GM23248 (cell line): ENCODE data around the gene TMPRSS15. TPM values are rescaled to one million over a fixed set of nuclear protein-coding genes. Genes with fewer than 3 reads are reported as not detected.

Experiments used
- DNase-seq: peaks from one replicate; pipeline ENCODE4 v3.0.0-alpha.2; 2015
- H2AFZ ChIP-seq: fragments of 200-600 bp; sonication (generic); 2 replicates; pipeline ENCODE4 v1.6.1; 2016; ENCODE audit warnings: antibody characterized with exemption
- H3F3A ChIP-seq: fragments of 200-600 bp; sonication (generic); 2 replicates; pipeline ENCODE4 v1.6.1; 2016; ENCODE audit warnings: mild to moderate bottlenecking, antibody characterized with exemption, mixed run types; ENCODE audit not compliant: insufficient read depth
- H3K27ac ChIP-seq: fragments of 200-600 bp; sonication (generic); 2 replicates; pipeline ENCODE4 v1.5.1; 2016; ENCODE audit warnings: mild to moderate bottlenecking
- H3K27me3 ChIP-seq: fragments of 200-600 bp; sonication (generic); replicated peaks from 2 replicates; pipeline ENCODE4 v1.6.1; 2016; ENCODE audit warnings: mild to moderate bottlenecking; ENCODE audit not compliant: insufficient read depth
- H3K36me3 ChIP-seq: fragments of 200-600 bp; sonication (generic); 2 replicates; pipeline ENCODE4 v1.6.1; 2016; ENCODE audit warnings: low read depth, mild to moderate bottlenecking
- H3K4me1 ChIP-seq: fragments of 200-600 bp; sonication (generic); 2 replicates; pipeline ENCODE4 v1.6.1; 2016; ENCODE audit warnings: mild to moderate bottlenecking; ENCODE audit not compliant: insufficient read depth
- H3K4me2 ChIP-seq: fragments of 200-600 bp; sonication (generic); one replicate; pipeline ENCODE4 v1.6.1; 2016; ENCODE audit warnings: mild to moderate bottlenecking; ENCODE audit not compliant: unreplicated experiment
- H3K4me3 ChIP-seq: fragments of 200-600 bp; sonication (generic); 2 replicates; pipeline ENCODE4 v1.5.1; 2016; ENCODE audit warnings: mild to moderate bottlenecking
- H3K79me2 ChIP-seq: fragments of 200-600 bp; sonication (generic); 2 replicates; pipeline ENCODE4 v1.6.1; 2016; ENCODE audit warnings: mild to moderate bottlenecking; ENCODE audit not compliant: insufficient read depth
- H3K9ac ChIP-seq: fragments of 200-600 bp; sonication (generic); 2 replicates; pipeline ENCODE4 v1.6.1; 2016; ENCODE audit warnings: mild to moderate bottlenecking
- H3K9me2 ChIP-seq: fragments of 200-600 bp; sonication (generic); 2 replicates; pipeline ENCODE4 v1.6.1; 2016; ENCODE audit warnings: mixed run types, mild to moderate bottlenecking, moderate library complexity; ENCODE audit not compliant: insufficient read depth
- H3K9me3 ChIP-seq: fragments of 200-600 bp; sonication (generic); one replicate; pipeline ENCODE4 v1.6.1; 2017; ENCODE audit warnings: low read depth
- H4K20me1 ChIP-seq: fragments of 200-600 bp; sonication (generic); 2 replicates; pipeline ENCODE4 v1.6.0; 2016; ENCODE audit not compliant: insufficient read depth
- EZH2 ChIP-seq: fragments of 200-600 bp; sonication (generic); IDR thresholded peaks from 2 replicates; pipeline ENCODE4 v1.6.1; 2018; ENCODE audit warnings: antibody characterized with exemption, mild to moderate bottlenecking; ENCODE audit not compliant: insufficient read depth, poor library complexity, severe bottlenecking
- EZH2phosphoT487 ChIP-seq: fragments of 200-600 bp; sonication (generic); IDR thresholded peaks from 2 replicates; pipeline ENCODE4 v1.6.1; 2018; ENCODE audit warnings: antibody characterized with exemption, moderate library complexity, mild to moderate bottlenecking, low read depth; ENCODE audit not compliant: insufficient read depth
- WGBS, 2 experiments: methylation state at CpG; one replicate each; pipeline ENCODE4 v1.1.6; 2015 to 2017; ENCODE audit warnings: low lambda C conversion rate in 2 of 2, low coverage in 1 of 2; ENCODE audit errors: missing lambda C conversion rate in 2 of 2; 5-methylcytosine and 5-hydroxymethylcytosine counted together
- in situ Hi-C: fragments of 300-500 bp; cut with MboI; formaldehyde crosslinking; loops from 2 replicates; pipeline ENCODE4 v1.15.0; 2020
- polyA plus RNA-seq: library from polyadenylated mRNA; unstranded; fragments of >200 nt; fragmentation: Nextera tagmentation; extraction: Ambion mirVana; gene quantifications from 2 replicates; pipeline ENCODE4 v1.2.1, GENCODE V29; 2016
- total RNA-seq: library from RNA; depleted of rRNA; stranded (reverse); fragments of >200 nt; shearing (Covaris generic); gene quantifications from 2 replicates; pipeline ENCODE4 v1.2.3, GENCODE V29; 2014

Gene TMPRSS15
- total and polyA plus RNA-seq, 2 experiments from 2014 or later = not detected

DNA sequence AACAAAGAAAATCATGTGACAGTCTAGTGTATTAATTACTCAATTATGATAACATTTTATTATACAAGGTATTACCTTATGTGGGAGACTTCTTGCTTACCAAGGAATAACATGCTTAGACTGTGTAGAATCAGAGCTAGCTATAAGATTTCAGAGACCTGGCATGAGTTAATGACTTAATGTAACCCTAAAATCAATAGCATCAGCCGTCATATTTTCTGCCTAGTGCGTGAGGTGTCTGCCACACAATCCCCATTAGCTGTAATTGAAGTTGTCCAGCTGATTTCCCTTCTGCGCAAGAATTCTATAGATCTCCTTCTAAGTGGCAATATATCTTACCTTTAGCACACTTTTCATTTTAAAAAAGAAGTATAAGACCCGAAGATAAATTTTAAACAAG is 130.2 kb downstream of the TMPRSS15 start:
- Histone ChIP-seq H3K9me2 (no peaks in the 10 kb centered on the region), H4K20me1 (no peaks in the 10 kb centered on the region), H2AFZ (no peak overlapping the region), H3K36me3 (no peaks in the 10 kb centered on the region), H3K9ac (no peak overlapping the region), H3F3A (no peaks in the 10 kb centered on the region), H3K4me3 (no peak overlapping the region), H3K27me3 (no peaks in the 10 kb centered on the region), H3K4me1 (no peaks in the 10 kb centered on the region), H3K79me2 (no peaks in the 10 kb centered on the region), H3K27ac (no peak overlapping the region), H3K4me2 (no peak overlapping the region), H3K9me3 (no peaks in the 10 kb centered on the region)
- TF ChIP-seq EZH2 (no peak), EZH2phosphoT487 (no peak)
- 41 to 49% methylated on average over 4 of the region's 4 CpGs for WGBS, 2 experiments
- in situ Hi-C loops = no loop called here
- no peak for DNase-seq

- H3K4me1 ChIP-seq = no peaks in the 10 kb centered on the region
- in situ Hi-C loops = no loop called here
- no peak overlapping the region for H3K4me2 ChIP-seq
- DNase-seq = no peak
- no peak overlapping the region for H3K27ac ChIP-seq
- TF ChIP-seq EZH2phosphoT487 = no peak
- no peaks in the 10 kb centered on the region for H3F3A ChIP-seq
- no peaks in the 10 kb centered on the region for H3K36me3 ChIP-seq
- H3K9ac ChIP-seq = no peak overlapping the region
- no peaks in the 10 kb centered on the region for H3K9me3 ChIP-seq
- no peaks in the 10 kb centered on the region for H4K20me1 ChIP-seq
- H3K27me3 ChIP-seq = no peaks in the 10 kb centered on the region
- H3K79me2 ChIP-seq = no peaks in the 10 kb centered on the region
- WGBS, 2 experiments = 62 to 64% methylated on average over 7 of the region's 7 CpGs
- no peaks in the 10 kb centered on the region for H3K9me2 ChIP-seq
- no peak overlapping the region for H2AFZ ChIP-seq
- H3K4me3 ChIP-seq = no peak overlapping the region
Observed at GRCh38 chr21:18269856-18270255, 133.7 kb downstream of the TMPRSS15 start.

GRCh38 chr21:18268906-18269305 is 134.7 kb downstream of the TMPRSS15 start:
- Histone ChIP-seq H3K4me3 (no peak overlapping the region), H3K9me3 (no peaks in the 10 kb centered on the region), H4K20me1 (no peaks in the 10 kb centered on the region), H3K4me2 (no peak overlapping the region), H3K9ac (no peak overlapping the region), H2AFZ (no peak overlapping the region), H3K27ac (no peak overlapping the region), H3K36me3 (no peaks in the 10 kb centered on the region), H3K4me1 (no peaks in the 10 kb centered on the region), H3K27me3 (no peaks in the 10 kb centered on the region), H3F3A (no peaks in the 10 kb centered on the region), H3K79me2 (no peaks in the 10 kb centered on the region), H3K9me2 (no peaks in the 10 kb centered on the region)
- TF ChIP-seq EZH2 = no peak
- TF ChIP-seq EZH2phosphoT487 = no peak
- no peak for DNase-seq
- WGBS, 2 experiments = 43 to 48% methylated on average over 1 of the region's 1 CpG
- in situ Hi-C loops = no loop called here

DNA sequence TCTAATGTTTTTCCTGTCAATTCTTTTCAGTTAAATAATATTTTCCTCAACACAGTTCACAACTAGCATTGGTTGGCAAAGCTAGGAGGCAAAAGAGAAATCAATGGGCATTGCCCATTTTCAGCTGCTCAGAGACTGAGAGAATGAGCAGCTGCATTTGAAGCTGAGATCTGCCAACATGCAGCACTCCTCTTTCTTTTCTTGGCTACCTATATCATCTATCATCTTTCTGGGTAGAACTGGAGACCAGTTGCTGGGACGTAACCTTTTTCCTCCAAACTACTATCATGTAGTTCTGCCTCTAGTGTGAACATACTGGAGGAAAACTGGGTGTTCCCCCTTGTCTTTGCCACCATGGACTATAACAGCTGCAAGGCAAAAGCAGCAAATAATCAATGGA is 136.1 kb downstream of the TMPRSS15 start:
- Histone ChIP-seq H3F3A (no peaks in the 10 kb centered on the region), H2AFZ (no peak overlapping the region), H3K36me3 (no peaks in the 10 kb centered on the region), H3K4me1 (no peaks in the 10 kb centered on the region), H3K4me2 (no peak overlapping the region), H3K4me3 (no peak overlapping the region), H4K20me1 (no peaks in the 10 kb centered on the region), H3K9ac (no peak overlapping the region), H3K79me2 (no peaks in the 10 kb centered on the region), H3K27ac (no peak overlapping the region), H3K27me3 (no peaks in the 10 kb centered on the region), H3K9me2 (no peaks in the 10 kb centered on the region), H3K9me3 (no peaks in the 10 kb centered on the region)
- WGBS, 2 experiments = 31 to 32% methylated on average over 1 of the region's 1 CpG
- no peak for DNase-seq
- in situ Hi-C loops = no loop called here
- no peak for TF ChIP-seq EZH2
- TF ChIP-seq EZH2phosphoT487 = no peak

DNA sequence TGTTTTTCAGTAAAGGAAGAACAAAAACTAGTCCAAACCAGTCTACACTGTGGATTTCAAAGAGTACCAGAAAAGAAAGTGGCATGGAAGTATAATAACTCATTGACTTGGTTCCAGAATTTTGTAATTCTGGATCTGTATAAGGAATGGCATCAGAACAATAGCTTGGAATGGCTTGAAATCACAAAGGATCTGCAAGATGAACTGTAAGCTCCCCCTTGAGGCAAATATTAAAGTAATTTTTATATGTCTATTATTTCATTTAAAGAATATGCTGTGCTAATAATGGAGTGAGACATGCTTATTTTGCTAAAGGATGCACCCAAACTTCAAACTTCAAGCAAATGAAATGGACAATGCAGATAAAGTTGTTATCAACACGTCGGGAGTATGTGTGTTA is 137.6 kb downstream of the TMPRSS15 start:
- no peak overlapping the region for H2AFZ ChIP-seq
- H3K9me3 ChIP-seq = no peaks in the 10 kb centered on the region
- DNase-seq = no peak

More for the DNA sequence above, 137.6 kb downstream of the TMPRSS15 start:
- no peaks in the 10 kb centered on the region for H4K20me1 ChIP-seq
- no peak overlapping the region for H3K4me3 ChIP-seq
- H3K36me3 ChIP-seq = no peaks in the 10 kb centered on the region
- H3K4me2 ChIP-seq = no peak overlapping the region
- no peaks in the 10 kb centered on the region for H3K27me3 ChIP-seq
- in situ Hi-C loops = no loop called here
- no peaks in the 10 kb centered on the region for H3K4me1 ChIP-seq
- H3K9me2 ChIP-seq = no peaks in the 10 kb centered on the region
- no peak overlapping the region for H3K9ac ChIP-seq
- no peaks in the 10 kb centered on the region for H3F3A ChIP-seq
- TF ChIP-seq EZH2phosphoT487 (no peak), EZH2 (no peak)
- 22 to 38% methylated on average over 2 of the region's 2 CpGs for WGBS, 2 experiments
- H3K27ac ChIP-seq = no peak overlapping the region
- no peaks in the 10 kb centered on the region for H3K79me2 ChIP-seq
